Measurements from ENCODE around the gene NCAPD2. TPM values are rescaled to one million over a fixed set of nuclear protein-coding genes. Genes with fewer than 3 reads are reported as not detected.

NCAPD2 gene
- total and polyA plus RNA-seq, 2 of the 4 experiments (the other 2 are of a cell fraction), result 35.6 to 57.9 TPM

- H3K18ac ChIP-seq (ENCODE audit: low read depth, low read length), result peak overlapping the region; percentile 93
- 0% methylated on average over 10 of the region's 14 CpGs; no CpG with 5 or more reads in 1 of the 2 experiments for WGBS, 2 experiments (ENCODE audit: extremely low coverage in 2 of 2, insufficient read length in 1 of 2)
- DNase-seq (peak; percentile 76), ATAC-seq (ENCODE audit: low read depth) (peak; percentile 22)
- H3K23ac ChIP-seq (ENCODE audit: low read depth, low read length), result peak overlapping the region; percentile 90
- H3K4me1 ChIP-seq (ENCODE audit: control insufficient read depth, insufficient read depth, low read length), result peaks cover 9% of the 10 kb centered on the region
- peak overlapping the region; percentile 99 for H3K14ac ChIP-seq (replicated peaks; ENCODE audit: low read depth, low read length)
- peaks cover 54% of the 10 kb centered on the region for H3K36me3 ChIP-seq (ENCODE audit: control insufficient read depth, insufficient read depth, low read length)
- no peaks in the 10 kb centered on the region for H3K27me3 ChIP-seq (ENCODE audit: control insufficient read depth, insufficient read depth, low read length)
- peak overlapping the region; percentile 93 for H4K5ac ChIP-seq (ENCODE audit: low read depth, low read length)
- ChIA-PET POLR2A (ENCODE audit: unreplicated experiment) (interaction anchor here (1.0 to 1.4 kb wide), 2 partner anchors 8 to 63 kb away, joined by 3 to 4 read pairs; partner anchors contain the start of gene VAMP1), CTCF (no interaction called here)
- H2AFZ ChIP-seq (replicated peaks; ENCODE audit: low read length, poor library complexity), result peak overlapping the region; percentile 89
- peaks cover 38% of the 10 kb centered on the region for H4K20me1 ChIP-seq (ENCODE audit: insufficient read depth, low read length)
- no TSS peak for BruUV-seq (replicated peaks)
- peaks cover 2 to 57% of the 10 kb centered on the region in 2 experiments; a peak in 3 of 4 replicates for H3K79me1 ChIP-seq (ENCODE audit: low read depth in 1 of 2, low read length in 2 of 2)
- intact Hi-C loops (cut with micrococcal nuclease), result loop anchor here (2.0 kb wide), 2 partner anchors 38 to 196 kb away; partner anchors contain the start of gene NCAPD2
- TF ChIP-seq MAZ (IDR thresholded peaks at IDR 0.05; ENCODE audit: borderline replicate concordance, low read depth, low read length) (peak; percentile 29; the same call in 1 of the 2 replicates), FOS (IDR thresholded peaks at IDR 0.05; ENCODE audit: low read depth, low read length) (no peak), MXI1 (IDR thresholded peaks at IDR 0.05; ENCODE audit: borderline replicate concordance, low read depth, low read length) (no peak), CHD1 (IDR thresholded peaks at IDR 0.05; ENCODE audit: low read depth, low read length) (0 out of 2 replicates have a peak, but pooled peaks have one; percentile 87), SMC3 (IDR thresholded peaks at IDR 0.05; ENCODE audit: low read depth, low read length) (no peak), MAFK (IDR thresholded peaks at IDR 0.05; ENCODE audit: low read depth, low read length) (no peak), ELK1 (IDR thresholded peaks at IDR 0.05; ENCODE audit: borderline replicate concordance, low read depth, low read length) (no peak)
- TF ChIP-seq, protein P1, sequence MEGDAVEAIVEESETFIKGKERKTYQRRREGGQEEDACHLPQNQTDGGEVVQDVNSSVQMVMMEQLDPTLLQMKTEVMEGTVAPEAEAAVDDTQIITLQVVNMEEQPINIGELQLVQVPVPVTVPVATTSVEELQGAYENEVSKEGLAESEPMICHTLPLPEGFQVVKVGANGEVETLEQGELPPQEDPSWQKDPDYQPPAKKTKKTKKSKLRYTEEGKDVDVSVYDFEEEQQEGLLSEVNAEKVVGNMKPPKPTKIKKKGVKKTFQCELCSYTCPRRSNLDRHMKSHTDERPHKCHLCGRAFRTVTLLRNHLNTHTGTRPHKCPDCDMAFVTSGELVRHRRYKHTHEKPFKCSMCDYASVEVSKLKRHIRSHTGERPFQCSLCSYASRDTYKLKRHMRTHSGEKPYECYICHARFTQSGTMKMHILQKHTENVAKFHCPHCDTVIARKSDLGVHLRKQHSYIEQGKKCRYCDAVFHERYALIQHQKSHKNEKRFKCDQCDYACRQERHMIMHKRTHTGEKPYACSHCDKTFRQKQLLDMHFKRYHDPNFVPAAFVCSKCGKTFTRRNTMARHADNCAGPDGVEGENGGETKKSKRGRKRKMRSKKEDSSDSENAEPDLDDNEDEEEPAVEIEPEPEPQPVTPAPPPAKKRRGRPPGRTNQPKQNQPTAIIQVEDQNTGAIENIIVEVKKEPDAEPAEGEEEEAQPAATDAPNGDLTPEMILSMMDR (conservative IDR thresholded peaks at IDR 0.05; ENCODE audit: low read depth, low read length), result no peak
- dilution Hi-C loops (cut with HindIII; ENCODE audit: low sequenced_read_pairs, unreplicated experiment), result no loop called here
- peak overlapping the region; percentile 63; the same call in 2 of the 3 replicates for H2BK15ac ChIP-seq (ENCODE audit: low read depth, low read length)
- peak overlapping the region; percentile 95 for H3K4me2 ChIP-seq (ENCODE audit: low read depth, low read length)
- peak overlapping the region; percentile 97 for H3K4ac ChIP-seq (ENCODE audit: low read depth, low read length)
- peak overlapping the region; percentile 100 for H2AK9ac ChIP-seq (replicated peaks; ENCODE audit: low read depth, low read length, poor library complexity)
- H3K9me3 ChIP-seq (ENCODE audit: control insufficient read depth, insufficient read depth, low read length), result no peaks in the 10 kb centered on the region
- no peaks in the 10 kb centered on the region for H3K9me1 ChIP-seq (ENCODE audit: insufficient read depth, low read length)
- peak overlapping the region; percentile 96 for H4K91ac ChIP-seq (ENCODE audit: insufficient read depth, low read depth, low read length)
- in situ Hi-C loops (cut with MboI; ENCODE audit: low sequenced_read_pairs), result no loop called here
- H3K4me3 ChIP-seq (ENCODE audit: insufficient read depth, low read depth, low read length), result peak overlapping the region; percentile 51
- peak overlapping the region; percentile 86 for H3K56ac ChIP-seq (ENCODE audit: extremely low read depth, insufficient read depth, low read length)
- H2BK120ac ChIP-seq (ENCODE audit: low read depth, low read length), result peak overlapping the region; percentile 96
- H4K8ac ChIP-seq (ENCODE audit: low read depth in 2 of 2, low read length in 2 of 2), result peak overlapping the region; percentile 80 to 82
- H2BK20ac ChIP-seq (ENCODE audit: low read depth, low read length), result peak overlapping the region; percentile 71
- peak overlapping the region; percentile 95 for H2AK5ac ChIP-seq (ENCODE audit: low read depth, low read length)
- peak overlapping the region; percentile 84 for H3K9ac ChIP-seq (ENCODE audit: low read depth, low read length)
- peak overlapping the region; percentile 99 for H2BK5ac ChIP-seq (ENCODE audit: low read depth, low read length, poor library complexity, severe bottlenecking)
- H3K27ac ChIP-seq (ENCODE audit: insufficient read depth, low read length), result peak overlapping the region; percentile 94
Observed at GRCh38 chr12:6532927-6533652, 39.2 kb downstream of the NCAPD2 start.
